LNCaP clone FGC (cell line): ENCODE results near the gene NMB.

Source experiments
- DNase-seq: peaks from one replicate; pipeline ENCODE4 v3.0.0-alpha.2; 2011; ENCODE audit warnings: low read depth
- H3K4me3 ChIP-seq: 2 replicates; pipeline ENCODE4 v1.5.1; 2011; ENCODE audit warnings: mild to moderate bottlenecking, low read depth, low read length, control low read depth
- CTCF ChIP-seq: IDR thresholded peaks from 2 replicates; pipeline ENCODE4 v1.5.1; 2012; ENCODE audit warnings: mild to moderate bottlenecking; ENCODE audit not compliant: control insufficient read depth, insufficient read depth; ENCODE audit errors: extremely low read depth

Gene NMB

DNA sequence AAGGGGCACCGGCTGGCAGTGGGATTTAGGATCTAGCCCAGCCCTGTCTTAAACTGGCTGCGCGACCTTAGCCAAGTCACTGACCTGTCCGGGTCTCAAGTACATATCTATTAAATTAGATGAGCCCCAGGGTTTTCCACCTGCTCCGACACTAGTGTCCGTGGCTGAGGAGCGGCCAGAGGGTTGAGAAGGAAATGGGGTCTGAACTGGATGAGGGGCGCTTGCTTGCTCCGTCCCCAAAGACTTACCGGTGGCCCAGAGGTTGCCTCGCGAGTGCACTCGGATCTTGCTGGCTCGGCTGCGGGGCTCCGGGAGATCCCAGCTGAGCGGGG lies 285 bp downstream of the NMB start:
- DNase-seq, result no peak
- no peak for TF ChIP-seq CTCF
- peak overlapping the region; percentile 46 for H3K4me3 ChIP-seq

DNA sequence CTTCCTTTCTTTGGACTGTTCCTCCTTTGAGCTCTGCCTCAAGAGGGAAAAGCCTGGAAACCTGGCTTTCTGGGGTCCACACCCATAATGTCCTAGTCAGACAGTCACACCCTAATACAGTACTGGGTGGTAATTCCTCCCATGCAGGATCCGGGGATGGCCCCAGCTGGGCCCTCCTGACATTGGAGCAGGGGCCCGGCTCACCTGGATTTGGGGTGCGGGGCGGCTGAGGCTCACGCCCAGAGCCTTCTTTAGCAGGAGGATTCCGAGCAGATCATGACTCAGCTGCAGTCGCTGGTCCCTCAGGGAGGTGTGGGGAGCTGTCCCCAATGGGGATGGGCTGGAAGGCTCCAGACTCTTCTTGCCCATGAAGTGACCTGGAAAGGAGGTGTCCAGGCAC lies 1.0 kb downstream of the NMB start:
- TF ChIP-seq CTCF, result no peak
- DNase-seq, result no peak
- H3K4me3 ChIP-seq, result no peak overlapping the region

- DNase-seq, result peak; percentile 85
Measured at GRCh38 chr15:84654689-84655453, 3.1 kb downstream of the NMB start.

DNA sequence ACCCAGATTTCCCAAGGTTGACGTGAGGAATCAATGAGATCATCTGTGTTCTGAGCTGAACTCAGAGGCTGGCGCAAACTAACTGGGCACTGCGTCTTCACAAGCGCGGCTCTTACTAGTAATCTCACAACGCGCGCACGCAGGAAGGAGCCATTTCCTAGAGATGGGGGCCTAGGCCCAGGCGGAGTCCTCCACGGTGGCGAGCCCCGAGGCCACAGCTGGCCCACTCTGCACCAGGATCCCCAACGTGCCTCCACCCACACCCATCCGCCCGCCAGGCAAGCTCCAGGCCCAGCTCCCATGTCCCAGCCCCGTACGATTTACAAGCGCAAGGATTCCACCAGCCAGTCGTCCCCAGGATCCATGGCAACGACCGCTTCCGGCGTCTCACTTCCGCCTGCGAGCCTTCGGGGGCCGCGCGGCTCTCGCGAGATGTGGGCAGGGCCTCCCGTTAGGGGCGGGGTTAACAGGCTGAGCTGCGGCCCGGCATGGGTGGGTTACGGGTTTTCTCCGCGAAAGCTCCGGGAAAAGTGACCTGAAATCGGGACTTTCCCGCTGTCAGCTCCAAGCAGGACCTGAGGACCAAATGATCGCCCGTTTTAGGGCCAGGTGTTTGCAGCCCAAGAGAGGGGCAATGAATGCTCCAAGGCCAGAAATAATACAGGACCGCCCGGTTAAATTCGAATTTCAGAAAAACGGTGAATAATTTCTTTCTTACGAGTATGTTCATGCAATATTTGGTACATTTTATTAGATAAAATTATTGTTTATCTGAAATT lies 3.9 kb downstream of the NMB start, which contains the start of gene WDR73:
WDR73 (minus strand) TSS at position 374 of the 779 bp plus-strand sequence; CDS start at position 365, 9 bp downstream.
- peak; percentile 84 for DNase-seq
- H3K4me3 ChIP-seq, result peak within 1 kb of the TSS; percentile 63
- no peak for TF ChIP-seq CTCF

More at GRCh38 chr15:84654689-84655453, 3.1 kb downstream of the NMB start:
- H3K4me3 ChIP-seq, result peak overlapping the region; percentile 63
- peak; percentile 84 for TF ChIP-seq CTCF

GRCh38 chr15:84653584-84653909 lies 4.5 kb downstream of the NMB start:
- peak overlapping the region; percentile 63 for H3K4me3 ChIP-seq
- no peak for DNase-seq
- TF ChIP-seq CTCF, result no peak

DNA sequence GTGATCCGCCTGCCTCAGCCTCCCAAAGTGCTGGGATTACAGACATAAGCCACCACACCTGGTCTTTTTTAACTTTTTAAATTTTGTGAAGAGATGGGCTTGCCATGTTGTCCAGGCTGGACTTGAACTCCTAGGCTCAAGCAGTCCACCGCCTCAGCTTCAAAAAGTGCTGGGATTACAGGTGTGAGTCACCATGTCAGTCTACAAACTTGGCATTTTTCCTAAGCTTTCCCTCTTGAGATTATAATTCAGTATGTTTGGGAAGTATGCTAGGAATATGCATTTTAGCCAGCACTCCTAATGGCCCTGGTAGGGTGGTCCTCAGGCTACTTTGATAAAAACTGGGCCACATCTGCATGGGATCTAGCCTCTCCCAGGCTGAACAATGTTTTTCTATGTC lies 8.3 kb downstream of the NMB start:
- no peak for DNase-seq
- no peak overlapping the region for H3K4me3 ChIP-seq
- TF ChIP-seq CTCF, result no peak
